HL-60/S4 (cell line): ENCODE measurements around the gene ZFYVE28.

Source experiments
- in situ Hi-C: fragments of 300-500 bp; cut with MboI; formaldehyde crosslinking; loops from 2 replicates; pipeline ENCODE4 v1.14.3; 2022; ENCODE audit warnings: low sequenced_read_pairs

The ZFYVE28 gene

DNA sequence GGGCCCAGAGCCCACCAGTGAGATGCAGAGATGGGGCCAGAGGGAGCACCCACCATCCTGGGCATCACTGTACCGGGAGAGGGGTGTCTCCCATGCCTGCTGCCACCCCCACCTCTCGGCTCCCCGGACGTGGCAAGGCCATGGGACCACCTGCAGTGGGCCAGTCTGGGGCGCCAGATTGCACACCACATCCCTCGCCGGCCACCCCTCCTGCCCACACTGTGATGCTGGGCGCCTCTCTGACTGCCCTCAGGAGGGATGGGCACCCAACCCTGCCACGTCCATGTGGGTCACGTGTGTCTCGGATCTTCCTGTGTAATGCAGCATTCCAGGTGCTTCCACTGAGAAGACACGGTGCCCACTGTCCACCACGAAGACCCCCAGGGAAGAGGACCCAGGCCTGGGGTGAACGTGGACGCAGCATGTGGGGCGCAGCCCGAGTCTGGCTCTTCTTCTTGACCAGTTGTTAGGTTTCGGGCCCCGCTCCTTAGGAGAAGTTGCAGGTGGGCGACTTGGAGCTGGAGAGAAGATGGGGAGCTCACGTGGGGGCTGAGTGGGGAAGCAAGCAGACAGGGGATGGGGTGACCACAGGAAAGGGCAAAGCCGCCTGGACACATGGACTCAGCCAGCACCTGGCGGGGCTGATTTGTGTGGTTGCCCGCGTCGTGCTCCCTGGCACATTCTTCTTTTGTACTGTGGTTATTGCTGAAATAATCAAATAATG lies 47.7 kb downstream of the ZFYVE28 start:
- in situ Hi-C loops = no loop called here

DNA sequence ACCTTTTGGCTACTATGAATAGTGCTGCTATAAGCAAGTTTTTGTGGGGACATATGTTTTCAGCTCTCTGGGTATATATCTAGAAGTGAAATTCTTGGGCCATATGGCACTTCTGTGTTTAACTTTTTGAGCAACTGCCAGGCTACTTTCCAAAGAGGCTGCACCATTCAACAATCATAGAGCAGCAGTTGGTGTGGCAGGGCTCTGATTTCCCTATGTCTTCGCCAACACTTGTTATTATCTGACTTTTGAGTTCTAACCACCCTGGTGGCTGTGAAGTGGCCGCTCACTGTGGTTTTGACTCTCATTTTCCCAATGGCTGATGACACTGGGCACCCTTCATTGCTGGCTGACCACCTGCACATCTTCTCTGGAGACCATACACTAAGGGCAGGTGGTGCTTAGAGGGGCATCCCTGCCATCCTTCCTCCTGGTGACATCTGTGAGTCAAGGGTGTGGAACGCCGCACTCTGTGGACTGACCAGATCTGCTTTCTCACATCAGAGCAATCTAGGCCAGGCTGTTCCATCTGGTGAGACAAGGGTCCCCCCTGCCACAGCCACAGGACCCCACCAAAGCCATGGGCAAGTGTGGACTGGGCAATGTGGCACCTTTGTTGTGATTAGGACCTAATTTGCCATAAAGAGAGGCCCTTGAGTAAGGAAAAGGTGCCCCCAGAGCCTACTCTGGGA lies 49.6 kb downstream of the ZFYVE28 start:
- in situ Hi-C loops = no loop called here

DNA sequence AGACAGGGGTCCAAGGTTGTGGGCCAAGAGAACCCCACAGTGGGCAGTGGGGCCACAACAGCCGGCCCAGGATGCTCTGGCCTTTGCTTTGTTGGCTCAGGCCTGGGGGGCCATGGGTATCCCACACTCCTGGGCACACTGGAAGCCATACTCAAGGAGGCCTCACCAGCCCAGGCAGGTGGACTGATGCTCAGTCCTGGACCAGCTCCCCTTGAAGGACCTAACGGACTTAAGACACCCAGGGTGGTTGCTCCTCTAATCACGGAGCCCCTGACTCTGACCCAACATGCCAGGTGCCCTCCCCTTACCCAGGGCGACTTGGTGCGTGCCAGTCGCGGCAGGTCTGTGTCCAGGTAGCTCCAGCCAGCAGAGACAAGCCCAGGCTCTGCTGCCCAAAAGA lies 50.8 kb downstream of the ZFYVE28 start:
- in situ Hi-C loops = no loop called here

DNA sequence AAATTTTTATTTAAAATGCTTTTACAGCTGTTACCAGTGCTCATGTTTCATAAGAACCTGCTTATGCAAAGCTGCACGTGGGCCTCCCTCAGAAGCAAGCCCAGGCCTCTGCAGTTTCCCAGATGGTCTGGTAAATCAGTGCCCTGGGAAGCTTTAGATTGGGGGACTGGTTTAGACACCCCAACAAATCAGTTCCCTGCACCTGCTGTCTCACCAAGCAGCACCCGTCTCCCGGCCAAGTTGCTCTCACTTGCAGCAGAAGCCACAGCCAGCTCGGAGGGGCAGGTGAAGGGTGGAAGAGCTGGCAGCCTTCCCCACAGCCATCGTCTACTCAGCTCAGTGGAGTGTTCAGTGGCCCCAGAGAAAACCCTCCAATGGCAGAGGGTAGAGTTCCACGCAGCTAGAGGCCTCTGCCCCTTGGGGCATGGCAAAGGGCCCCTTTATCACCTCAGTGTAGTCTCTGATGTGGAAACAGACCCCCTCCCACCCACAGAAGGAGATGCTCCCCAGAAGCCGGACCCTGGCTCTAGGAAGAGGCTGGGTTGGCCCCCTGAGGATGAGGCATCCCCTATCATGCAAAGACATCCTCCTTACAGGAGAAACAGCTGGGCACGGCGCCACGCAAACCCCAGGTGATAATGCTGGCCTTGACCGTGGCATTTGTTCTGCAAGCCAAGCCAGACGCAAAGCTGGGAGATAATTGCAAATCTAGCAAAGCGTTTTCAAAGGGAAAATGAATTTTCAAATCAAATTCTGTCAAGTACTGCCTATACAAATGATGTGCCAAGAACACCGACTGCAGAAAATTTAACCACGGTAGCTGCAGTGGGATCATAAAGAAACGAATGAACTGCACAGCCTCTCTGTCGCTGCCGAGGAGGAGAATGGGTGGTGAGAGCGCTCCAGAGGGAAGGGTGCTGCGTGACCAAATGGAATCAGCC lies 51.9 kb downstream of the ZFYVE28 start:
- in situ Hi-C loops = no loop called here

DNA sequence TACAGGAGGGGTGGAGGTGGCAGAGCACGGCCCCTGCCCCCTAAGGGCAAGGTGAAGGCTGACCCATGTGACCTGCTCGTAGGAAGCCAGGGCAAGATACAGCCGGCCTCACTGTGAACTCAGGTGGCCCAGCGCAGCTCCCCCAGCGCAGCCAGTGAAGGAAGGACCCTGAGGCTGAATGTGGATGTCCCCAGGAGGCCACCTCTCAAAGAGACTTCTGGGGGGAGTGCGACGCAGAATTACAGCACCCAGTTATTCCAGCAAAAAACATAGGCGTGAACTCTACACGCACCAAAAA lies 52.6 kb downstream of the ZFYVE28 start:
- in situ Hi-C loops = no loop called here

DNA sequence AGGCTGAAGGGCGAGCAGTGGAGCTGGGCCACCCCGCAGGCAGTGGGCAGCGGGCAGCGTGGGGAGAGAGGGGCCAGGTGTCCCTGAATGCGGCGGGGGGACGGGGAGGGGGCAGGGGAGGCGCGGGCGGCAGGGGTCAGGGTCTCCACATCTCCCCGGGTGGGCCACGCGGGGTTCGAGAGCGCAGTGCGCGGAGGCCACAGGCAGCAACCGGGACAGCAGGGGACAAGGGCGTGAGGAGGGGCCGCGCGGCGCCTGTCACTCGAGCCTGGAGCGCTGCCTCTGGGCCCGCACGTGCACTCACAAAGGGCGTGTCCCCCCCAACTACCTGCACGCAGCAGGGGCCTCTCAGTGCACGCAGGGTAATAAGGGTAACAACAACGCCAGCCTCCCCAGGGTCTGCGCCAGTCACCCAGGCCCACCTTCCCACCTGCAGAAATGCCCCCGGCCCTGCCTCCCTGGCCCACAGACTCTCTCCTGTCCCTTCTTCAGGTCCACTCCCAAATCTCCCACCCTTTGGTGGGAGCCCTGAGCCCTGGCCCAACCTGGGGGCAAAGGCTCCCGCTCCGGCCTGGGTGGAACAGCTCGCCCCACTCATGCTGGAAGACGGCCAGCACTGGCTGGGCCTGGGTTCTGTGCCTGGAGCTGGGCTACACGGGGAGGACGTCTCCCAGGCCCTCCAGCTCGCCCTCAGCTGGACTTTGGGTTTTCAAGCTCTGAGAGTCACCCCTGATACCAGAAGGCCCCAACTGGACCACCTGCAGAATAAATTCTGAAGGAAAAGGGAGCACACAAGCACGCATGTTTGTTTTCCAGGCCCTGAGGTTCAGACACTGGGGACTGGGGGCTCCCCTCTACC lies 53.2 kb downstream of the ZFYVE28 start:
- in situ Hi-C loops = no loop called here

DNA sequence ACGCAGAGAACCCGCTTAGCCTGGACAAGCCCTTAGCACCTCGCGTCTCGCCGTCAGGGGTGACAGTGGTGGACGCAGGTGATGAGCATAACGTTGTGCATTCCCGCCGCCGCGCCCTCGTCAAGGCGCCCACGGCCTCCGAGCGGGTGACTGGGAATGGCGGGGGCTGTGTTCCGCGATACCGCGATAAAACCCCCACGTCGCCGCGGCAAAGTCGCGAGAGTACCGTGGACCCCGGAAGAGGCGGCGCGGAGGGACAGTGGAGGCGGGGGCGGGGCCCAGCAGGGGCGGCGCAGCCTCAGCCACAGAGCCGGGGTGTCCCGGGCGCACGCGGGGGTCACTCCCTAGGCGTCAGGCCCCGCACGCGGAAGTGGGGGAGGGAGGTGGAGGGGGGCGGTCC lies 53.8 kb downstream of the ZFYVE28 start:
- in situ Hi-C loops = no loop called here

DNA sequence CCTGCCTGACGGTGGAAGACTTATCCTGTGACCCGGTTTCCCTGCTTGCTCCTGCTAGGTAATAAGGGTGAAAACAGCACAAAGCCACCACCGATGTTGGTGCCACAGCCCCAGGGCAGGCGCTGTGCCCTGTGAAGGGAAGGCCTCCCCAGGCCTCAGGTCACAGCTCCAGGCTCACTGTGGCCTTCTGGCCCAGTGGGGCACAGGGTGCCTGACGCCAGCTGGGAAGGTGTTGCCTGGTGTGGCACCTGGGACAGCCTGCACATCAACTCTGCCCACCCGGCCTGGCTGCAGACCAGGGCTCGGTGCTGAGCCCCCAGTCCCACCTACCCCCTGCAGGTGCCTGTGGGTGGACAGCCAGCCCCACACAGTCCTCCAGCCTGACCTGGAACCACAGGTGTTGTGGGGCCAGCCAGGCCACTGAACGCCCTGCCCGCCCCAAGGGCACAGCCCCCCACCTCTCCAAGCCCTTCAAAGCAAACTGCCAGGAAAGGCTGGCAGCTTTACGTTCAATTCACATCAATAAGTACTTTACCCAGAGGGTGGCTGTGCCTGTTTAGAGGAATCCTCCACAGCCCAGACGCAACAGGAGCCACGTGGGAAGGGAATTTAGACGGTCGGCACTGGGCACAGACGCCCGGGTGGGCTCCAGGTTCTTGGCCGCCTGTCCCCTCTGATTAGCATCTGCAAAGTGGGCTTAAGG lies 54.3 kb downstream of the ZFYVE28 start:
- in situ Hi-C loops = no loop called here

DNA sequence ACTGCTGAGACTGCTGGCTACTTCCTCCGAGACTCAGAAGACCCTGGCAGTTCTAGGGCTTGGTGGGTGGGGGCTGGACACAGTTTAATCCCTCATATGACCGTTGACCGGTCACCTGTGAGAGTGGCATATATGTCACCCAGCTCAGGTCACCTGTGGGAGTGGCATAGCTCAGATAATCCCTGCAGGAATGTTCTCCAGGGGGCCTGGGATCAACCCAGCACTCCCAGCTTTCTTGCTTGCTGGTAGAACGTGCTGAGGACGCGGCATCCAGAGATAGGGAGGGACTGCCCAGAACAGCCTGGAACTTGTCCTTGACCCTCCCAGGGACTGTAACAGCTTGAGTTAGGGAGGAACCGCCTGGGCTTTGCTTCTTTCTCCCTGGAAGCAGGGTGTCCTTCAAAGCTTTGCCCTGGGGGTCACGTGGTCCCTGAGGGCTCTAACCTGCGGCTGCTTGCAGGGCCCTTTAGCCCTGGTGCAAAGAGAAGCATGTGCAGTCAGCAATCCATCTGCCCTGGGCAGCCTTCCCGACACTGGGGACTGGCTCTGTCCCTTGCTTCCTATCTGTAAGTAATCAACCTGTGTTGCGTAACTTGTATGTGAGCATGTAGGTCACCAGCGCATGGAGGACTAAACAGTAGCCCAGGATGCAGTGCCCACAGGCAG lies 55.3 kb downstream of the ZFYVE28 start:
- in situ Hi-C loops = no loop called here

DNA sequence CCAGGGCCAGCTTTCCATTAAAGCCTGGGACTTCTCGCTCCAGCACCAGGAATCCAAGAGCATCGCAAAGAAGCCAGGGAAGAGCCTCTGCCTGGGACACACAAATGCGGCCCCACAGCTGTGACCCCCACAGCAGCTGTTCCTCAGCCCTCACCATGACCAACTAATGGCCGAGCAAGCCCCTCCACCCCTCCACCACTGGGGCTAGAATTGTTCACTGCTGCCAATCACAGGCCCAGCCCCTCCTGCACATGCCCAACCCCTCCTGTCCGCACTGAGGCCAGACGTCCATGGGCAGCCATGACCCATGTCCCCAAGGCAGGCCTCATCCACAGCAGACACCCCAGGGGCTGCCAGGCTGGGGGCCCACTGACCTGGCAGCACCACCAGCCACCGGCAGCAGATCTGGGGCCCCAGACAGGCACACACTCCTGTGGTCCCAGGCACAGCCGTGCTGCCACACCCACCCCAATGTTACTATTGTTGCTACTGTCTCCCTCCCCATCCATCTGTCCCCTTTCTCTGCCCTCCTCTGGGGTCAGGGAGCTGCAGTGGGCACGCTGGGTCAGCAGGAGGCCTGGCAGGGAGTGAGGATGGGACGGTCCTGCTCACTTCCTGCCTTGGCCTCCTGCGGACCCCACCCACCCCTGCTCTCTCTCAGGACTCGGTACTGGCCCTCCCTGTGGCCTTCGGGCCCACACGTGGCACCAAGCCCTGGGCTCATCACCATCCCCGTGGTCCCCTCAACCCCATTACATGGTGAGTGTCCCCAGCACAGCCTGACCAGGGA lies 56.0 kb downstream of the ZFYVE28 start:
- in situ Hi-C loops = no loop called here

DNA sequence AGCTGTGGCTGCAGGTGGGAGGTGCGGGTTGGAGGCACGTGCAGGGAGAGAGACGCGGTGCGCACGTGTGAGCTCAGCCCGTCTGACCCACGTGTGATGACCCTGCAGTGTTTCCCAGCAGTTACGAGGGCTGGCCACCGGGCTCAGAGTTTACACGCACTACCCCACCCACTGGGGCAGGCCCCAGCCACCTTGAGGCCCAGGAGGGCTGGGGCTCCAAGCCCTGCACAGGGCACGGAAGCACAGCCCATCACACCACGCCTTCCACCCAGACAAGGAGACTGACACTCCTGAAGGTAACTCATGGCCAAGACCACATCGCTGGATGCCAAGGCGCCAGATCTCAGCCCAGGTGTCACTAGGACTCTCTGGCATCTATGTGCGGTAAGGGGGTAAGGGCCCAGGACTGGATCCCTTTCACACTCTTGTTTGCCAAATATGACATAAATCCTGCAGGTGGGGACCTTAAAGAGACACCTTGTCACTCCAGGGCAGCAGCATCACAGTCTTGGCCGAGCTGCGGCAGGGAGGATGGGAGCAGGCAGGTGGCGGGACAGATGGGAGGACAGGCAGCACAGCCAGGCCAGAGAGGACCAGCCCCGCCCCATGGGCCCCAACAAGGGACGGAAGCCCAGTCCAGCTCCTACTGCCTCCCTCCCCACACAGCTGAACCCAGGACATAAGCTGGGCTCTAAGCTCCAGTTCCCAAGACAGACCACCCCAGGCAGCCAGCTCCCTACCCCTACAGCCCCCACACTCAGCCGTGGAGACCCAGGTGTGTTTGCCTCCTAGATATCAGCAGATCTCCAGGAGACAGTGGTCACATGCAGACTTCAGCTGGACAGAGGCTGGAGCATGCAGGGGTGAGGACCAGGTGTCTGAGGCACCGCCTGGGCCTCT lies 56.8 kb downstream of the ZFYVE28 start:
- in situ Hi-C loops = no loop called here

DNA sequence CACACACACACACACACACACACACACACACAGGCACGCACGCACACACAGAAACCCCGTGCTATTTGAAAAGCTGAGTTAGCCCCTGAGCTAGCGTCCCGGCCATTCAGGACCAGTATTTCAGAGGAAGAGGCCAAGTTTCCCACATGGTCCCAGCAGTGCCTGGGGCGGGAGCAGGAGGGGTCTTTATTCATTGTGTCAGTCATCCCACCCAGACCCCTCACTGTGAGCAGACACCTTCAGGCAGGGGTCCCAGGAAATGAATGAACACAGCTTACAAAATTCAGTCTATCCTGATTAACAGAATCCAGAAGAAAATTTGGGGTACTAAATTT lies 58.1 kb downstream of the ZFYVE28 start:
- in situ Hi-C loops = no loop called here

DNA sequence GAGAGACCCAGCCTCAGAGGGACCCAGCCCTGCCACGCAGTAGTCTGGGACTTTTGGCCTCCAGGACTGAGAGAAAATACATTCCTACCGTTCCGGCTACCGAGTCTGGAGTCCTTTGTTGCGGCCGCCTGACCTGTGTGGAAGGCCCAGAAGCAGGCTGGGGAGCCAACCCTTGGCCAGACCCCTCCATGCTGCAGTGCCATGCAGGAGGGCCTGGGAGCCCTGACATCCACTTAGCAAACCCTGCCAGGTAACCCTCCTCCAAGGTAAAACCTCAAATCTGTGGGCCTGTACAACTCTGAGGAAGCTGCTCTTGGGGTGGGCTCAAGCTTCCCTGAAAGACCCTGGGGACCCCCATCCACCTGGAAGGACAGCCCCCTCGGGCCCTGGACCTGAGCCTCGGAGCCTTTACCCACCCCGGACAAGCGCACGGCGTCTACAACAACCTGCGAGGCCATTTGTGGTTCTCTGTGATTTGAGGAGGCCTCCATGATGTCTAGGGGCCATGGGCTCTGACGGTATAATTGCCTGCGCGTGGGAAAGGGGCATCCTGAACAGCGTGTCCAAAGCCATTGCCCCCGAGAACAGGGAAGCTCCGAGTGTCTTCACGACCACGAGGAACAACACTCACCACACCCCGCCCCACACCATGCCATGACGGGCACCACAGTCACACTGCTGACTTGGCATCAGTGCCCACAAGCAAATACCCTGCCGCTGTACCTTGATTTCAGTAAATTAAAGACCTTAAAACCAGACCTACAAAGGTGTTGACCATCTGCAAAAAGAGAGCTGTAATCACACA lies 58.7 kb downstream of the ZFYVE28 start:
- in situ Hi-C loops = no loop called here

DNA sequence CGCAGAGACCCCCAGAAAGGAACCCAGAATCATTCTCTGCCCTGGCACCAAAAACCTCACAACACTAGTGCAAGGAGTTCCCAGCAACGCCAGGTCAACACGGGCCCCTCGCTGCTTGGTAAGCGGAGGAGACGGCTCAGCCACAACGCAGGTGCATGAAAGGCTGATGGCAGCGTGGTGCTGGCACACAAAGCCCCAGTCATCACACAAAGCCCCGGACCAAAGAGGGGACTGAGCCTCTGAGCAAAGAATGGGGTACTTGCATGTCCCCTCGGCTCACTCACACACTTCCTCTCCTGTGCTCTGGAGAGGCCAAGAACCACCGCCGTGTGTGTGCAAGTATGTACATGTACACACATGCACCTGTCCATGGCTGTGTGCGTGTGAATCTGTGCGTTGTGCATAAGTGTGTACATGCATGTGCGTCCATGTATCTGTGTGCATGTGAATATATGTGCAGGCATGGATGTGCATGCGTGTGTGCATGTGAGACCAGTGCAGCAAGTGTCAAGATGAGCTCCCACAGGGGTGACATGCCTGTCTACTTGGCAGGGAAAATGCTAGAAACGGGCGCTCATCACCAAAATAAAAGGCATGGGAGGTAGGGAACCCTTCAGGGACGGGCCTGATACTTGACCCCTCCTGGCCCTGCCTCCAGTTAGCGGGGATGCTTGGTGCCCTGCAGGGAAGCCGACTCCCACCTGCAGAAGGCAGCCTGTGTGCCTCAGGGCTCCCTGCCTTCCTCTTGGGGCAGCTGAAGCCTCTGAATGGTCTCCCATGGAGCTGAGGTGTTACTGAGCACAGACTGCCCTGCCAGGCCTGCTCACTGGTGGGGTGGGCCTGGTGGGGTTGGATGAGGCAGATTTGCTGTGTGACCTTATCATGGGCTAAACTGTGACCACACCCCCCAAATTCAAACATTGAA lies 60.4 kb downstream of the ZFYVE28 start:
- in situ Hi-C loops = no loop called here

DNA sequence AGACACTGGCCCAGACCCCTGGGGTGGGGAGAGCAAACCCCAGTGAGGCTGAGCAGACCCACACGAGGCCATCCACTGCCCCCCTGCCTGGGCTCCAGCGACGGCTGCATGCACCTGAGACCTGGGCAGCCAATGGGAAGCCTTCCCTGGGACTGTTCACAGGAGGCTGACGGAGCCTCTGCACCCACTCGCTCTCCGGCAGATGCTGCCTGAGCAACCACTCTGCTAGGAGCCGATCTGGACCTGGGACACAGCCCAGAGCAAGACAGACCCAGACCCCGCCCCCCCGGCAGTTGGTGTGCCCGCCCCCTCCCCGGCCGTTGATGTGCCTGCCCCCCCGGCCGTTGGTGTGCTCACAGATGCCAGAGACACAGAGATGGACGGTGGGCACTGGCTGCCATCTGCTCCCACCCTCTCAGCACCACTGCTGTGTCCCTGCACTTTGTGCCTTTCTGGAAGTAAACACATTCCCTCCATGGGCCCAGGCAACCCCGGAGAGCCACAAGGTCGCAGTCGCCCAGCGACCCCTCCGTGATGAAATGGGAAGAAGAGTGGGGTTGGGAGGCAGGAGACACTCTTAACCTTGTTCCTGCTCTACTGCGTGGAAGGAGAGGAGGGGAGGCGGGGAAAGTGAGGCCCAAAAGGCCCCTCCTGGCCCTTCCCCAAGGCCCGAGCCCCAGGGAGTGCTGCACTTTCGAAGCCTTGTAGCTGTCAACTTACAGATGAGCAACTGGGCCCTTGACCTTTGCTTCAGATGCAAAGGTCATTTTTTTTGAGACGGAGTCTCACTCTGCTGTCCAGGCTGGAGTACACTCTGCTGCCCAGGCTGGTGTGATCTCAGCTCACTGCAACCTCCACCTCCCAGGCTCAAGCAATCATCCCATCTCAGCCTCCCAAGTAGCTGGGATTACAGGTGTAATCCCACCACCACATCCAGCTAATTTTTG lies 62.0 kb downstream of the ZFYVE28 start:
- in situ Hi-C loops = no loop called here
